HEK293 (cell line): ENCODE data around the gene KLK1.
A peak's percentile ranks its signal among the peaks of the same experiment; 100 is the strongest.

Experiments used
- CTCF ChIA-PET: fragments of 350-600 bp; formaldehyde crosslinking; extraction: SDS; loops from one replicate; lab custom pipeline; 2021; ENCODE audit warnings: antibody characterized with exemption; lab: Yijun Ruan, JAX
- POLR2A ChIA-PET: fragments of 300-600 bp; formaldehyde crosslinking; extraction: SDS; loops from one replicate; lab custom pipeline; 2020; ENCODE audit warnings: antibody characterized with exemption, inconsistent platforms; lab: Yijun Ruan, JAX
- H3K27ac ChIP-seq: fragments of 200-500 bp; sonication (Bioruptor generic); 2 replicates; pipeline ENCODE4 v1.5.1; 2014; ENCODE audit warnings: low read depth, low read length, control low read depth, inconsistent platforms; ENCODE audit errors: extremely low read depth
- H3K36me3 ChIP-seq, 2 experiments: fragments of 200-500 bp in 1 of 2; sonication (Bioruptor generic) in 1 of 2; 1 replicate in 1 of 2; 2 replicates in 1 of 2; pipeline ENCODE4 v1.5.1; 2014 to 2017; ENCODE audit warnings: inconsistent platforms in 2 of 2, low read length in 2 of 2; ENCODE audit not compliant: control insufficient read depth in 2 of 2, insufficient read depth in 1 of 2
- H3K4me1 ChIP-seq: fragments of 200-500 bp; sonication (Bioruptor generic); 2 replicates; pipeline ENCODE4 v1.5.1; 2014; ENCODE audit warnings: mild to moderate bottlenecking, low read length, inconsistent platforms; ENCODE audit not compliant: control insufficient read depth, insufficient read depth
- H3K4me3 ChIP-seq: 2 replicates; pipeline ENCODE4 v1.5.1; 2011; ENCODE audit warnings: low read depth, mild to moderate bottlenecking, control low read depth, low read length, moderate library complexity
- H3K9me3 ChIP-seq: fragments of 200-500 bp; sonication (Bioruptor generic); 2 replicates; pipeline ENCODE4 v1.5.1; 2014; ENCODE audit warnings: low read depth, low read length, inconsistent platforms; ENCODE audit not compliant: control insufficient read depth, insufficient read depth
- BCL11A ChIP-seq: fragments of 450-650 bp; formaldehyde crosslinking; IDR thresholded peaks from 2 replicates; pipeline ENCODE4 v1.5.1; 2016; ENCODE audit warnings: low read depth, missing biosample characterization, missing genetic modification characterization
- GLI2 ChIP-seq: fragments of 450-650 bp; formaldehyde crosslinking; IDR thresholded peaks from 2 replicates; pipeline ENCODE4; 2017; ENCODE audit warnings: missing biosample characterization, missing genetic modification characterization, low read depth, borderline replicate concordance
- GLIS1 ChIP-seq: fragments of 450-650 bp; formaldehyde crosslinking; IDR thresholded peaks from 2 replicates; pipeline ENCODE4 v1.5.1; 2016; ENCODE audit warnings: missing biosample characterization, missing genetic modification characterization
- GLIS2 ChIP-seq: fragments of 450-650 bp; formaldehyde crosslinking; IDR thresholded peaks from 2 replicates; pipeline ENCODE4 v1.5.1; 2016; ENCODE audit warnings: missing biosample characterization, missing genetic modification characterization
- MEIS1 ChIP-seq: sonication (generic); formaldehyde crosslinking; IDR thresholded peaks from 2 replicates; pipeline ENCODE4 v1.8.1; 2022; ENCODE audit warnings: missing genetic modification reagents, mild to moderate bottlenecking, borderline replicate concordance
- PRDM1 ChIP-seq: fragments of 450-650 bp; formaldehyde crosslinking; IDR thresholded peaks from 2 replicates; pipeline ENCODE4; 2016; ENCODE audit warnings: missing biosample characterization, missing genetic modification characterization
- SP2 ChIP-seq: fragments of 450-650 bp; formaldehyde crosslinking; IDR thresholded peaks from 2 replicates; pipeline ENCODE4 v1.5.1; 2016; ENCODE audit warnings: missing biosample characterization, missing genetic modification characterization
- ZBTB44 ChIP-seq: fragments of 450-650 bp; IDR thresholded peaks from 2 replicates; pipeline ENCODE4 v1.5.1; 2018; ENCODE audit warnings: missing biosample characterization, mild to moderate bottlenecking, missing genetic modification characterization
- ZEB2 ChIP-seq: fragments of 450-650 bp; formaldehyde crosslinking; IDR thresholded peaks from 2 replicates; pipeline ENCODE4 v1.5.1; 2016; ENCODE audit warnings: missing biosample characterization, missing genetic modification characterization
- ZNF10 ChIP-seq: fragments of 450-650 bp; formaldehyde crosslinking; IDR thresholded peaks from 2 replicates; pipeline ENCODE4 v1.5.1; 2017; ENCODE audit warnings: missing biosample characterization, missing genetic modification characterization
- ZNF146 ChIP-seq: fragments of 450-650 bp; formaldehyde crosslinking; IDR thresholded peaks from 2 replicates; pipeline ENCODE4 v1.5.1; 2016; ENCODE audit warnings: missing biosample characterization, missing genetic modification characterization
- ZNF239 ChIP-seq: fragments of 450-650 bp; formaldehyde crosslinking; IDR thresholded peaks from 2 replicates; pipeline ENCODE4 v1.5.1; 2016; ENCODE audit warnings: missing biosample characterization, missing genetic modification characterization
- ZNF24 ChIP-seq: fragments of 450-650 bp; formaldehyde crosslinking; IDR thresholded peaks from 2 replicates; pipeline ENCODE4 v1.5.1; 2016; ENCODE audit warnings: missing biosample characterization, missing genetic modification characterization
- ZNF324 ChIP-seq: fragments of 450-650 bp; formaldehyde crosslinking; IDR thresholded peaks from 2 replicates; pipeline ENCODE4 v1.5.1; 2016; ENCODE audit warnings: missing biosample characterization, missing genetic modification characterization
- ZNF560 ChIP-seq: fragments of 450-650 bp; formaldehyde crosslinking; IDR thresholded peaks from 2 replicates; pipeline ENCODE4 v1.5.1; 2017; ENCODE audit warnings: missing biosample characterization, missing genetic modification characterization, borderline replicate concordance
- ZNF623 ChIP-seq: fragments of 450-650 bp; formaldehyde crosslinking; IDR thresholded peaks from 2 replicates; pipeline ENCODE4 v1.5.1; 2016; ENCODE audit warnings: missing biosample characterization, missing genetic modification characterization
- ZNF660 ChIP-seq: fragments of 450-650 bp; IDR thresholded peaks from 2 replicates; pipeline ENCODE4 v1.5.1; 2018; ENCODE audit warnings: missing biosample characterization, mild to moderate bottlenecking, missing genetic modification characterization
- ZNF692 ChIP-seq: fragments of 450-650 bp; formaldehyde crosslinking; IDR thresholded peaks from 2 replicates; pipeline ENCODE4 v1.5.1; 2016; ENCODE audit warnings: missing biosample characterization, missing genetic modification characterization
- TF ChIP-seq, protein P1 (sequence below): fragments of 450-650 bp; formaldehyde crosslinking; IDR thresholded peaks from 2 replicates; pipeline ENCODE4 v1.5.1; 2016; ENCODE audit warnings: missing biosample characterization, missing genetic modification characterization
- TF ChIP-seq, protein P2 (sequence below): fragments of 450-650 bp; formaldehyde crosslinking; IDR thresholded peaks from 2 replicates; pipeline ENCODE4 v1.5.1; 2016; ENCODE audit warnings: missing biosample characterization, missing genetic modification characterization
- TF ChIP-seq, protein P3 (sequence below): fragments of 450-650 bp; formaldehyde crosslinking; IDR thresholded peaks from 2 replicates; pipeline ENCODE4 v1.5.1; 2016; ENCODE audit warnings: missing biosample characterization, missing genetic modification characterization

KLK1 gene

DNA sequence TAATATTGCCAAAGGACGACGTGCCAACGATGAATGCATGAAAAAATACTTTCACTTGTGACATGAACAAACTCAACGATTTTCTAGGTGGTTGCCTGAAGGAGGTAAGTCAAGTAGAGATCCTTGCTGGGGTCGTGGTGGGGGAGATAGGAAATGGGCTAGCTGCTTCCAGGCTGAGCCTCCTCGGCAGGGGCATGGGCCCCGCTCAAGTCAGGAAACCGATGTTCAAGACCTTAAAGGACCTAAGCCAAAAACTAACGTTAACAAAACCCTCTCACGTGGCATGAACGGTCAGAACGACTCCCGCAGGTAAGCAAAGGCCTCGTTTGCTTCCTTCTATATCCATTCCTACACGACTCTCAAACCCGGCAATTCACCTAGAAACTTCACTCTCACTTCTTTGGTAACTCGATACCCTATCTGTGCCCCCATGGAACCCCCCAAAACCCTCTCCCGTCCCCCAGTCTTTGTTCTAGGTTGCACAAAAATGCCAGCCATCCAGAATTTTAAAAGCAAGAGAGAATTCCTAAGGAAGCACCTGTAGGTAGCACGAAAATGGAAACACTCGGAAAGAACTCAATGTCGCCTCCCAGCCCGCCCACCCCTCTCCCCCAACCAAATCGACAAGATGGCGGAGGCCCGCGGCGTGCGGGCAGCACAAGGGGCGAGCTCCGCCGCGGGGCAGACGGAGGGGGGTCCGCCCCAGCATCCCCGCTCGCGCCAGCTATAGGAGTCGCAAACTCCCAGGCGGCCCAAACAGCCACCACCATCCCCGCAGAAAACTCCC lies 19.8 kb downstream of the KLK1 start (continued):
- TF ChIP-seq, protein P1, sequence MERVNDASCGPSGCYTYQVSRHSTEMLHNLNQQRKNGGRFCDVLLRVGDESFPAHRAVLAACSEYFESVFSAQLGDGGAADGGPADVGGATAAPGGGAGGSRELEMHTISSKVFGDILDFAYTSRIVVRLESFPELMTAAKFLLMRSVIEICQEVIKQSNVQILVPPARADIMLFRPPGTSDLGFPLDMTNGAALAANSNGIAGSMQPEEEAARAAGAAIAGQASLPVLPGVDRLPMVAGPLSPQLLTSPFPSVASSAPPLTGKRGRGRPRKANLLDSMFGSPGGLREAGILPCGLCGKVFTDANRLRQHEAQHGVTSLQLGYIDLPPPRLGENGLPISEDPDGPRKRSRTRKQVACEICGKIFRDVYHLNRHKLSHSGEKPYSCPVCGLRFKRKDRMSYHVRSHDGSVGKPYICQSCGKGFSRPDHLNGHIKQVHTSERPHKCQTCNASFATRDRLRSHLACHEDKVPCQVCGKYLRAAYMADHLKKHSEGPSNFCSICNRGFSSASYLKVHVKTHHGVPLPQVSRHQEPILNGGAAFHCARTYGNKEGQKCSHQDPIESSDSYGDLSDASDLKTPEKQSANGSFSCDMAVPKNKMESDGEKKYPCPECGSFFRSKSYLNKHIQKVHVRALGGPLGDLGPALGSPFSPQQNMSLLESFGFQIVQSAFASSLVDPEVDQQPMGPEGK (tag by site-specific recombination), result peak; percentile 25; the same call in 1 of the 2 replicates
- TF ChIP-seq GLIS1 (peak; percentile 41), ZNF146 (no peak), GLIS2 (tag by site-specific recombination) (peak; percentile 63; the same call in 1 of the 2 replicates), ZNF324 (tag by site-specific recombination) (no peak), ZNF239 (no peak), GLI2 (tag by site-specific recombination) (no peak), ZNF560 (tag by site-specific recombination) (no peak), ZNF24 (no peak), ZNF692 (tag by site-specific recombination) (no peak), PRDM1 (tag by site-specific recombination) (peak; percentile 51; the same call in 1 of the 2 replicates), MEIS1 (no peak)
- TF ChIP-seq, protein P2, sequence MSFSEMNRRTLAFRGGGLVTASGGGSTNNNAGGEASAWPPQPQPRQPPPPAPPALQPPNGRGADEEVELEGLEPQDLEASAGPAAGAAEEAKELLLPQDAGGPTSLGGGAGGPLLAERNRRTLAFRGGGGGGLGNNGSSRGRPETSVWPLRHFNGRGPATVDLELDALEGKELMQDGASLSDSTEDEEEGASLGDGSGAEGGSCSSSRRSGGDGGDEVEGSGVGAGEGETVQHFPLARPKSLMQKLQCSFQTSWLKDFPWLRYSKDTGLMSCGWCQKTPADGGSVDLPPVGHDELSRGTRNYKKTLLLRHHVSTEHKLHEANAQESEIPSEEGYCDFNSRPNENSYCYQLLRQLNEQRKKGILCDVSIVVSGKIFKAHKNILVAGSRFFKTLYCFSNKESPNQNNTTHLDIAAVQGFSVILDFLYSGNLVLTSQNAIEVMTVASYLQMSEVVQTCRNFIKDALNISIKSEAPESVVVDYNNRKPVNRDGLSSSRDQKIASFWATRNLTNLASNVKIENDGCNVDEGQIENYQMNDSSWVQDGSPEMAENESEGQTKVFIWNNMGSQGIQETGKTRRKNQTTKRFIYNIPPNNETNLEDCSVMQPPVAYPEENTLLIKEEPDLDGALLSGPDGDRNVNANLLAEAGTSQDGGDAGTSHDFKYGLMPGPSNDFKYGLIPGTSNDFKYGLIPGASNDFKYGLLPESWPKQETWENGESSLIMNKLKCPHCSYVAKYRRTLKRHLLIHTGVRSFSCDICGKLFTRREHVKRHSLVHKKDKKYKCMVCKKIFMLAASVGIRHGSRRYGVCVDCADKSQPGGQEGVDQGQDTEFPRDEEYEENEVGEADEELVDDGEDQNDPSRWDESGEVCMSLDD (tag by site-specific recombination), result 0 out of 2 replicates have a peak, but pooled peaks have one; percentile 16

DNA sequence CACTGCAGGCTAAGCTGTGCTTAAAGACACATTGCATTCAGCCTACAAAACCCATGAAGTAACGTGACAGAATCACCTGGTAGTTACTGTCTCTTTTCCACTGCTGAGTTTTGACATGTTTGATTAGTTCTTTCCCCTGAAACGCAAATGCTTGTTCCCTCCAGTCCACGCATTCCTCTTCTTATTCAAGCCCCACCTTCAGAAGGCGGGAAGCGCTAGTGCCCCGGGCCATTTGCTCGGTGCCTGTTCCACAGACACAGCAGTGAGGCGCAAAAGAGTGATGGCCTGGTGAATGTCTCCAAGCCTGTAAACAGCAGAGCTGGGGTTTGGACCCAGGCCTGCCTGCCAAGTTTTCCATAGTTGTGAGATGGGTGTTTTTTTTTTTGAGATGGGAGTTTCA lies 22.5 kb downstream of the KLK1 start:
- Histone ChIP-seq H3K36me3 (peaks cover 38 to 74% of the 10 kb centered on the region in 2 experiments), H3K4me1 (peaks cover 11% of the 10 kb centered on the region), H3K9me3 (no peaks in the 10 kb centered on the region), H3K27ac (no peak overlapping the region), H3K4me3 (no peak overlapping the region)
- POLR2A ChIA-PET, result interaction anchor here (5.3 kb wide), 1 partner anchor 8 kb away, joined by 85 read pairs; the partner anchor contains the start of gene ACP4
- CTCF ChIA-PET, result interaction anchor here (0.6 to 6.5 kb wide), 3 partner anchors 19 to 120 kb away, joined by 3 to 52 read pairs (median 4); no protein-coding TSS in a partner anchor
- TF ChIP-seq ZBTB44 (peak; percentile 61; the same call in 1 of the 2 replicates), ZEB2 (tag by site-specific recombination) (peak; percentile 14; the same call in 1 of the 2 replicates), ZNF623 (tag by site-specific recombination) (peak; percentile 76), SP2 (tag by site-specific recombination) (peak; percentile 38; the same call in 1 of the 2 replicates), BCL11A (tag by site-specific recombination) (peak; percentile 47; the same call in 1 of the 2 replicates), ZNF660 (tag by site-specific recombination) (0 out of 2 replicates have a peak, but pooled peaks have one; percentile 19), ZNF10 (tag by site-specific recombination) (peak; percentile 80; the same call in 1 of the 2 replicates)
- TF ChIP-seq, protein P3, sequence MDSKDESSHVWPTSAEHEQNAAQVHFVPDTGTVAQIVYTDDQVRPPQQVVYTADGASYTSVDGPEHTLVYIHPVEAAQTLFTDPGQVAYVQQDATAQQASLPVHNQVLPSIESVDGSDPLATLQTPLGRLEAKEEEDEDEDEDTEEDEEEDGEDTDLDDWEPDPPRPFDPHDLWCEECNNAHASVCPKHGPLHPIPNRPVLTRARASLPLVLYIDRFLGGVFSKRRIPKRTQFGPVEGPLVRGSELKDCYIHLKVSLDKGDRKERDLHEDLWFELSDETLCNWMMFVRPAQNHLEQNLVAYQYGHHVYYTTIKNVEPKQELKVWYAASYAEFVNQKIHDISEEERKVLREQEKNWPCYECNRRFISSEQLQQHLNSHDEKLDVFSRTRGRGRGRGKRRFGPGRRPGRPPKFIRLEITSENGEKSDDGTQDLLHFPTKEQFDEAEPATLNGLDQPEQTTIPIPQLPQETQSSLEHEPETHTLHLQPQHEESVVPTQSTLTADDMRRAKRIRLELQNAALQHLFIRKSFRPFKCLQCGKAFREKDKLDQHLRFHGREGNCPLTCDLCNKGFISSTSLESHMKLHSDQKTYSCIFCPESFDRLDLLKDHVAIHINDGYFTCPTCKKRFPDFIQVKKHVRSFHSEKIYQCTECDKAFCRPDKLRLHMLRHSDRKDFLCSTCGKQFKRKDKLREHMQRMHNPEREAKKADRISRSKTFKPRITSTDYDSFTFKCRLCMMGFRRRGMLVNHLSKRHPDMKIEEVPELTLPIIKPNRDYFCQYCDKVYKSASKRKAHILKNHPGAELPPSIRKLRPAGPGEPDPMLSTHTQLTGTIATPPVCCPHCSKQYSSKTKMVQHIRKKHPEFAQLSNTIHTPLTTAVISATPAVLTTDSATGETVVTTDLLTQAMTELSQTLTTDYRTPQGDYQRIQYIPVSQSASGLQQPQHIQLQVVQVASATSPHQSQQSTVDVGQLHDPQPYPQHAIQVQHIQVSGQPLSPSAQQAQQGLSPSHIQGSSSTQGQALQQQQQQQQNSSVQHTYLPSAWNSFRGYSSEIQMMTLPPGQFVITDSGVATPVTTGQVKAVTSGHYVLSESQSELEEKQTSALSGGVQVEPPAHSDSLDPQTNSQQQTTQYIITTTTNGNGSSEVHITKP (tag by site-specific recombination), result peak; percentile 62
- TF ChIP-seq, protein P2 (tag by site-specific recombination), result no peak
